Muscle layer of duodenum (tissue), 2 donors: ENCODE measurements around the gene NOD2.

Experiments used
- H3K27ac ChIP-seq: one replicate; pipeline ENCODE4 v1.7.0; 2013; ENCODE audit warnings: mild to moderate bottlenecking, low read length
- H3K27me3 ChIP-seq: one replicate; pipeline ENCODE4 v1.7.0; 2013; ENCODE audit warnings: low read depth, mild to moderate bottlenecking, control low read depth, low read length
- H3K36me3 ChIP-seq, 2 donors: one replicate each; pipeline ENCODE4 v1.7.0; 2013; ENCODE audit warnings: low read length in 2 of 2, control low read depth in 1 of 2, mild to moderate bottlenecking in 1 of 2; ENCODE audit not compliant: insufficient read depth in 2 of 2, control insufficient read depth in 1 of 2
- H3K4me1 ChIP-seq, 2 donors: one replicate each; pipeline ENCODE4 v1.7.0; 2013; ENCODE audit warnings: low read length in 2 of 2, mild to moderate bottlenecking in 2 of 2, control low read depth in 1 of 2, moderate library complexity in 1 of 2; ENCODE audit not compliant: insufficient read depth in 2 of 2, control insufficient read depth in 1 of 2
- H3K4me3 ChIP-seq, 2 donors: one replicate each; pipeline ENCODE4 v1.7.0; 2013; ENCODE audit warnings: low read length in 2 of 2, low read depth in 1 of 2, mild to moderate bottlenecking in 1 of 2
- H3K9me3 ChIP-seq, 2 donors: one replicate each; pipeline ENCODE4 v1.7.0; 2013; ENCODE audit warnings: low read length in 2 of 2, control low read depth in 1 of 2, mild to moderate bottlenecking in 1 of 2; ENCODE audit not compliant: control insufficient read depth in 1 of 2
- donor health status: healthy.

The NOD2 gene

DNA sequence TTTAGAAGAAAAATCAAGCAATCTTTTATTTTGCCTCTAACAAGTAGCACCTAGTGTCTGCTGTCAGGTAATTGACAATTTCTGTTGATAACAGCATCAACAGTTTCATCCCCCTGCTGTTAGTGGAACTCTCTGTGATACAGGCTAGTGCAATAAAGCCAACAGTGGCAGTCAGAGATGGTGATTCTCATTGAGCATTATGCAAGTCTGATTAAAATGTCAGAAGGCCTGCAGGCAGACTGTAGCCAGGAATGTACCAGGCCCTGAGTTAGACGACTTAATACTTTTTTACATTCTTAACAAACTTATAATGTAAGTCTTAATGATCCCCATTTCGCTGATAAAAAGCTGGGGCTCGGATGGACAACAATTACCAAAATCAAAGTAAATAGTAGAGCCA, 63.1 kb downstream of the NOD2 start:
- Histone ChIP-seq H3K4me1 (no peaks in the 10 kb centered on the region), H3K27ac (no peak overlapping the region), H3K27me3 (no peaks in the 10 kb centered on the region), H3K36me3 (peaks cover 22 to 25% of the 10 kb centered on the region in 2 donors), H3K9me3 (no peaks in the 10 kb centered on the region), H3K4me3 (no peak overlapping the region)

DNA sequence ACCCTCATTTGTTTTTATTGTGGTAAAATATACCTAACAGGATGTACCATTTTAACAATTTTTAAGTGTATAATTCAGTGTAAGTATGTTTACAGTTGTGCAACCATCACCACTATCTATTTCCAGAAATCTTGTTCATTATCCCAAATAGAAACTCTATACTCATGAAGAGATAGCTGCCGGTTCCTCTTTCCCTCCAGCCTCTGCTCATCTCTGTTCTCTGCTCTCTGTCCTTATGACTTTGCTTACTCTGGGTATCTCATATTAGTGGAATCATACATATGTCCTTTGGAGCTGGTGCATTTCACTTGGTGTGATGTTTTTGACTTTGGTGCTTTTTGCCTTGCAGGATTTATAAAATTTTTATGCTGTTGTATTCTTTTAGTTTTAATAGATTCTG, 67.9 kb downstream of the NOD2 start:
- Histone ChIP-seq H3K9me3 (peaks cover 0 to 6% of the 10 kb centered on the region in 2 donors), H3K27me3 (no peaks in the 10 kb centered on the region), H3K27ac (no peak overlapping the region), H3K4me3 (no peak overlapping the region), H3K4me1 (no peaks in the 10 kb centered on the region), H3K36me3 (peaks cover 8 to 21% of the 10 kb centered on the region in 2 donors)

DNA sequence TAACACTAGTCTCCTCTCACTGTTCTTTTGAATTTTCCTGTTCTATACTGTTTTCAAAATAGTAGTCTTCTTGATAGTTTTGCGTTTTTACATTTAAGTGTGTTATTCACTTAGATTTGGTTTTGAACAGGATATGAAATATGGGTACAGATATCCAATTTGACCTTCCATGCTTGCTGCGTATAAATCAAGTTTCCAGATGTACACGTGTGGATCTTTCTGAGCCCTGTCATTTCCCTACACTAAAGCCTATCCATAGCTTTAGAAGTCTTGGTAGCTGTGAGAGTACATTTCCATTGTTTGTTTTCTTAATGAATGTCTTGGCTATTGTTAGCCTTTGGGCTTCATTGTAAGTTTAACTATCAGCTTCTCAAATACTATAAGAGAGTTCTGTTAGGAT, 68.8 kb downstream of the NOD2 start:
- Histone ChIP-seq H3K36me3 (peaks cover 8 to 28% of the 10 kb centered on the region in 2 donors), H3K27ac (no peak overlapping the region), H3K4me1 (no peaks in the 10 kb centered on the region), H3K27me3 (no peaks in the 10 kb centered on the region), H3K9me3 (peaks cover 0 to 9% of the 10 kb centered on the region in 2 donors), H3K4me3 (no peak overlapping the region)

DNA sequence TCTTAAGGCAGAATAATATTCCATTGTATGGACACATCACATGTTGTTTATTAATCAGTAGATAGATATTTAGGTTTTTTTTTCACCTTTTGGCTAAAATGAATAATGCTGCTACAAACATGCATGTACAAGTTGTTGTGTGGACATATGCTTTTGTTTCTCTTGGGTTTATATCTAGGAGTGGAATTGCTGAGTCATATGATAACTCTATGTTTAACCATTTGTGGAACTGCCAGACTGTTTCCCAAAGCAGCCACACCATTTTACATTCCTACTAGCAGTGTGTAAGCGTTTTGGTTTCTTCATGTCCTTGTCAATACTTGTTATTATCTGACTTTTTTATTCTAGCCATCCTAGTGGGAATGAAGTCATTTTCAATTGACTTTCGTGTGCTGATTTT, 69.8 kb downstream of the NOD2 start:
- peaks cover 4 to 25% of the 10 kb centered on the region in 2 donors for H3K36me3 ChIP-seq
- H3K9me3 ChIP-seq = peaks cover 0 to 9% of the 10 kb centered on the region in 2 donors
- no peaks in the 10 kb centered on the region for H3K4me1 ChIP-seq
- no peaks in the 10 kb centered on the region for H3K27me3 ChIP-seq
- no peak overlapping the region for H3K4me3 ChIP-seq
- no peak overlapping the region for H3K27ac ChIP-seq

DNA sequence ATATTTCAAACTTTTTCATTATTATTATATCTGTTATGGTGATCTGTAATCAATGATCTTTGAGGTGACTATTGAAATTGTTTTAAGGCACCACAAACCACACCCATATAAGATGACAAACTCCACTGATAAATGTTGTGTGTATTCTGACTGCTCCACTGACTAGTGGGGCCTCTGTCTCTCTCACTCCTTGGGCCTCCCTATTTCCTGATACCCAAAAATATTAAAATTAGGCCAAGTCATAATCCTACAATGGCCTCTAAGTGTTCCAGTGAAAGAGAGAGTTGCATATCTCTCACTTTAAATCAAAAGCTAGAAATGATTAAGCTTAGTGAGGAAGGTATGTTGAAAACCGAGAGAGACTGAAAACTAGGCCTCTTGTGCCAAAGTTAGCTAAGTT, 71.9 kb downstream of the NOD2 start:
- Histone ChIP-seq H3K9me3 (peaks cover 0 to 9% of the 10 kb centered on the region in 2 donors), H3K4me1 (no peaks in the 10 kb centered on the region), H3K27ac (no peak overlapping the region), H3K4me3 (no peak overlapping the region), H3K36me3 (peaks cover 0 to 33% of the 10 kb centered on the region in 2 donors), H3K27me3 (no peaks in the 10 kb centered on the region)

DNA sequence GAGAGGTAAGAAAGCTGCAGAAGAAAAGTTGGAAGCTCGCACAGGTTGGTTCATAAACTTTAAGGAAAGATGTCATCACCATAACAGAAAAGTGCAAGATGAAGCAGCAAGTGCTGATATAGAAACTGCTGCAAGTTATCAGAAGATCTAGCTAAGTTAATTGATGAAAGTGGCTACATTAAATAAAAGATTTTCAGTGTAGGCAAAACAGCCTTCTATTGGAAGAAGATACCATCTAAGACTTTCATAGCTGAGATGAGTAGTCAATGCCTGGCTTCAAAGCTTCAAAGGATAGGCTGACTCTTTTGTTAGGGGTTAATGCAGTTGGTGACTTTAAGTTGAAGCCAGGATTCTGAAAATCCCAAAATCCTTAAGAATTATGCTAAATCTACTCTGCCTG, 72.5 kb downstream of the NOD2 start:
- Histone ChIP-seq H3K27ac (no peak overlapping the region), H3K9me3 (peaks cover 0 to 9% of the 10 kb centered on the region in 2 donors), H3K4me3 (no peak overlapping the region), H3K27me3 (no peaks in the 10 kb centered on the region), H3K36me3 (peaks cover 0 to 33% of the 10 kb centered on the region in 2 donors), H3K4me1 (no peaks in the 10 kb centered on the region)

DNA sequence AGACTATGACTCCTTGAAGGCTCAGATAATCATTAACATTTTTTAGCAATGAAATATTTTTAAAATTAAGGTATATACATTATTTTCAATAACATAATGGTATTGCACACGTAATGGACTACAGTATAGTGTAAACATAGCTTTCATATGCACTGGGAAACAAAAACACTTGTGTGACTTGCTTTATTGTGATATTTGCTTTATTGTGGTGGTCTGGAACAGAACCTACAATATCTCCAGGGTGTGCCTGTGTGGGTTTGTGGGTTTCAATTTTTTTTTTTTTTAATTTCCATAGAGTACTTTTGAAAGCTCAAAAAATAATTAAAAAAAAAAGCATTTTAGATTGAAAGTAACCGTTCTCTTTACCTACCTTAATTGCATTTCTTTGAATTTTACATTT, 73.8 kb downstream of the NOD2 start:
- Histone ChIP-seq H3K4me3 (no peak overlapping the region), H3K27me3 (no peaks in the 10 kb centered on the region), H3K36me3 (peaks cover 0 to 33% of the 10 kb centered on the region in 2 donors), H3K9me3 (peaks cover 0 to 9% of the 10 kb centered on the region in 2 donors), H3K27ac (no peak overlapping the region), H3K4me1 (no peaks in the 10 kb centered on the region)

DNA sequence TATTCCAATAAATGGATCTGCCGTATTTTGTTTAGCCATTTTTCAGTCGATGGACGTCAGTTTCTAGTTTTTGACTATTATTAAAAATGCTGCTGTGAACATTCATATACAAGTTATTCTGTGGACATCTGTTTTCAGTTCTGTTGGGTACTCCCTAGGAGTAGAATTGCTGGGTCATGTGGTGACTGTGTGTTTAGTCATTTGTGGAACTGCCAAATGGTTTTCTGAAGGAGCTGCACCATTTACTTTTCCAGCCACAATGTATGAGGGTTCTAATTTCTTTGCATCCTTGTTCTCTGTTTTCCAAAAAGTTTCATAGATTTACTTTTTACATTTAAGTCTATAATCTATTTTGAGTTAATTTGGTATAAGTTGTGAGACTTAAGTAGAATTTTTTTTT, 78.0 kb downstream of the NOD2 start:
- Histone ChIP-seq H3K36me3 (peaks cover 3 to 17% of the 10 kb centered on the region in 2 donors), H3K4me1 (no peaks in the 10 kb centered on the region)

DNA sequence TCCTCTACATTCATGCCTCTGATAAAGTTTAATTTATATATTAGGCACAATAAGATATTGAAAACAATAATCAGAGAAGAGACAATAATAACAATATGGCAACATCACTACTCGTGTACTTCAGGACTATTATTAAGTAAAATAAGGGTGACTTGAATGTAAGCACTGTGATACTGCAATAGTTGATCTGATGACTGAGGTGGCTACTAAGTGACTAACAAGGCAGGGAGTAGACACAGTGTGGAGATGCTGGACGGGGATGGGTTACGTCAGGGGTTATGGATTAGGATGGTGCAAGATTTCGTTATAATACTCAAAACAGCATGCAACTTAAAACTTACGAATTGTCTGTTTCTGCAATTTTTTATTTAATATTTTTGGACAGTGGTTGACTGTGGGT, 81.0 kb downstream of the NOD2 start:
- H3K4me3 ChIP-seq = no peak overlapping the region
- no peaks in the 10 kb centered on the region for H3K9me3 ChIP-seq
- no peaks in the 10 kb centered on the region for H3K27me3 ChIP-seq
- H3K27ac ChIP-seq = no peak overlapping the region
- H3K36me3 ChIP-seq = peaks cover 13 to 18% of the 10 kb centered on the region in 2 donors
- no peaks in the 10 kb centered on the region for H3K4me1 ChIP-seq

More for the DNA sequence above, 78.0 kb downstream of the NOD2 start:
- Histone ChIP-seq H3K4me3 (no peak overlapping the region), H3K27ac (no peak overlapping the region), H3K9me3 (peaks cover 0 to 2% of the 10 kb centered on the region in 2 donors), H3K27me3 (no peaks in the 10 kb centered on the region)

DNA sequence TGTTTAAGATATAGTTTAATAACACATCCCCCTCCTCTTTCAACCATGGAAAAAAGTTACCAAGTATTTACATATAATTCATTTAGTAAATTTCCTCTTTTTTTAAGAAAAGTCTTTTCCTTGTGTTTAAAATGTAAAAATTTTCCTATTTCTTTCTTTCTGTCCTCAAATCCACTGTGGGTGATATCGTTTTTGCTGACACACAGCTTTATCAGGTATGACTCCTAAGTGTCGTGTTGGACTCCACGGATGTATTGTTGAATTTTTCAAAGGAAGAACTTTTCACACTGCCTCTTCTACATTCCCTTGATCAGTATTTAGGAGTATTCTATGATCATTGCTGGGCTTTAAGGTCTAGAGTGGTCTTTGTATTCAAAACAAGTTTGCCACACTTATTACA, 81.6 kb downstream of the NOD2 start:
- Histone ChIP-seq H3K4me1 (no peaks in the 10 kb centered on the region), H3K36me3 (peaks cover 18% of the 10 kb centered on the region in 2 donors), H3K9me3 (no peaks in the 10 kb centered on the region), H3K27me3 (no peaks in the 10 kb centered on the region), H3K27ac (no peak overlapping the region), H3K4me3 (no peak overlapping the region)

DNA sequence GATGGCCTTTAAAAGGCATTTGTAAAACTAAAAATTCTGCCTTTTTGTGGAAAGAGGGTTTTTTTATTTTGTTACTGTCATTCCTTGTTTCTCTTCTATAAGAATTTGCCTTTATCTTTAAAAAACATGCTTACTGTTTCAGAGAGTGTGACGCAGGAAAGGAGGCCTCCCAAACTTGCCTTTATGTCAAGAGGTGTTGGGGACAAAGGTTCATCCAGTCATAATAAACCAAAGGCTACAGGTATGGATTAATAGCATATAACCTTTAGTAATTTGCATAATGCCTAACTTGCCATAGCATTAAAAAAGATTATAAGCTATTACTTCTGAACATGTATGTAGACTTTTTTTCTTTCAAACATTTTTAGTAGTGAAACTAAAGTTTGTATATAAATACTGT, 82.6 kb downstream of the NOD2 start:
- H3K27me3 ChIP-seq = no peaks in the 10 kb centered on the region
- no peaks in the 10 kb centered on the region for H3K9me3 ChIP-seq
- no peak overlapping the region for H3K27ac ChIP-seq
- H3K4me1 ChIP-seq = no peaks in the 10 kb centered on the region
- peaks cover 22 to 25% of the 10 kb centered on the region in 2 donors for H3K36me3 ChIP-seq
- H3K4me3 ChIP-seq = no peak overlapping the region
